CD4-positive, alpha-beta T cell treated with Interleukin-17A for 1 hour (primary cell): ENCODE results near the gene PNPLA5.

Source experiments
- DNase-seq: peaks from one replicate; pipeline ENCODE4 v3.0.0-alpha.2; 2020

Gene PNPLA5

DNA sequence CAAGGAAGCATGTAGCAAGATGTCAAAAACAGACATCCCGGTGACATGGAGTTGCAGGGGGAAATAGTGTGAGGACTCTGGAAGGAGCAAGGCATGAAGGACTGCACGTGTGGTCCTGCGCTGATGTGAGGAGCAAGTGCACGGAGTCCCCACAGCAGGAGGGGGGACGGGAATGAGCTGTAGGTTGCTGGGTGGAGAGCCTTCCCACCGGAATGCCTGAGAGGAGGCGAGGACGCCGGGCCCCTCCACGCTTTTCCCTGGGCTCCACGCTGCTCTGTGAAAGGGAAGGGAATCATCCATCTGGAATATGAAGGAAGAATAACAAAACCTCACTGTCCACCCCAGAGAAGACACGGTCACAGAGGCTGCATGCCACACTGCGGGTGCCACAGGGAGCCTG lies 56.1 kb downstream of the PNPLA5 start:
- DNase-seq = no peak

DNA sequence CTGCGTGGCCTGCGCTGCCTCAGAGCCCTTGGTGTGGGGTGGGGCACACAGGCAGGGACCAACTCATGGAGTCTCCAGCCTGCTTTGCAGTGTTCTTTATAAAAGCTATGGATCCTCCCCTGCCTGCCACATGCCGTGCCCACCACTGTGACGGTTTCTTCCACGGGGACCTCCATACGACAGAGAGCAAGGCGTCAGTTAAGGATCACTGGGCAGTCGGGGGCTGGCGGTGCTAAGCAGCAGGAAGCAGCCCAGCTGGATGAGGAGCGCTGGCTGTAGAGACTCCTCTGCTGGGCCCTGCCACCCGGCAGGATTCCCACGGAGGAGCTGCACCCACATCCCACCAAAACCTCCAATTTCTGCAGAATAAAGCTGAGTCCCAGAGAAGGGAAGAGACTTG lies 56.6 kb downstream of the PNPLA5 start:
- DNase-seq = no peak

DNA sequence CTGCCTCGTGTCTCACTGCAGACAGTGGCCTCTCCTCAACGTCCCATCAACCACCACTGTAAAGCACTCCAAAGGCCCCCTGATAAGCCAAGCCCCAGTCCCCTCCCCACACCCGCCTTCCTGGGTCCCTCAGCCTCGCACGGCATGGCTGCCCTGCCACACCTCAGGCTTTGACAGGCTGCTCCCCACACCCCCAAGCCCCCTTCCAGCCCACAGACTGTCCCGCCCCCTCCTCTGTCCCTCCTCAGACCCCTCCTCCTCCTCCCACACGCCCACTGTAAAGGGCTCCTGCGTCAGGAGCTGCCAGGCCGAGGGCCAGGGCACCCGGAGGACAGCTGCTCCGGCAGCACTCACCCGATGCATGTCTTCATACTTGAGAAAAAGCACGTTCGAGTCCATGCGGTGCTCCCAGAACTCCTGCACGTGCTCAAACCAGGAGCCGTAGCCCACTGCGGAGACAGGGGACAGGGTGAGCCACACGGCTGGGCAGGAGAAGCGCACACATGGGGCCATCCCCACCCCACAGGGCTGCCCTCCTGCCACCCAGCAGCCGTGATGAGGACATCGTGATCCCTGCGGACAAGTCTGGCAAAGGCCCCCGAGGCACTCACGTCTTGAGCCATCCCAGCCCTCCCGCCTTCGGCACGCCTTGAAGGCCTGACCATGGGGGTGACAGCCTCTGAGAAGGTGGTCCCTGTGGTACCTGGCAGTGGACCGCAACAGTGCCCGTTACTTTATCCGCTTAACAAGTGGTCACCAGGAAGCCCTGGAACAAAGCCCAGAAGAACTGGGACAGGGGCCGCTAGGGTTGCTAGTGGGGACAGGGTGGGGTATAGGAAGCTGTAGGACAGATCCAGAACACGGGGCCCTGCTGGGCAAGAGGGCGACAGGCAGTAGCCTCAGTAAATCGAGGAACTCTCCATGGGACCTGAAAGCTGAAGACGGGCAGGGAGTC lies 58.2 kb downstream of the PNPLA5 start:
- DNase-seq = no peak

DNA sequence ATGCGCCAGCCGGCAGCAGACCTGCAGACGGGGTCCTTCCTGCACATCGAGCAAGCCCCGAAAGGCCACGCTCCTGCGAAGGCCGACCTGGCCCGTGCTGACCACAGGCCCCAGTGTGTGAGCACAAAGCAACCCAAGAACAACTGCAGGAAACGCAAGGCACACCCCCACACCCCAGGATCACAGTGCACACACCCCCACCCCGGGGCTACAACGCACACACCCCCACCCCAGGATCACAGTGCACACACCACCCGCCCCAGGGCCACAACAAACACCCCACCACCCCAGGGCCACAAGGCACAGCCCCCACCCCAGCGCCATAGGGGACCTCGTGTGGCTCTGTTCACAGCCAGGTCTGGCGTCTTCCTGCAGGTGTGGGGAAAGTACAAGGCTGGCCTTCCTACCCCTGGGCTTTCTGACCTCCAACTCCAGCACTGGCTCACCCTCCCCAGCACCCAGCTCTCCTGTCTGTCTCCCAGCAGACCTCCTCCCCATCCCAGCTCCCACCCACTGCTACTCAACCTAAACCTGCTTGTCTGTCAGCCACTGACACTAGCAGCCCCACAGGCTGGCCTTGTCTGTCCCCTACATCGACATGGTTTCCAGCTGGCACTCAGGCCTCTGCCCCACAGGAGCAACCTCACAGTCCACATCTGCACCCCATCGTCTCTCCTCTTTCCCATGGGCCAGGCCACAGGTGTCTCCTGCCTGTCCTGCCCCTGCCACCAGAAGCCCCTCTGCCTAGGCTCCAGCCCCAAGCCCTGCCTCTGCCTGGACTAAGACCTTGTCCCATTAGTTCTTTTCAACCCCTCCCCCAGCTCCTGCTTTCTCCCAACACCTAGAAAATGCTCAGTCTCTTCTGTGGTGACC lies 59.2 kb downstream of the PNPLA5 start:
- DNase-seq = no peak

DNA sequence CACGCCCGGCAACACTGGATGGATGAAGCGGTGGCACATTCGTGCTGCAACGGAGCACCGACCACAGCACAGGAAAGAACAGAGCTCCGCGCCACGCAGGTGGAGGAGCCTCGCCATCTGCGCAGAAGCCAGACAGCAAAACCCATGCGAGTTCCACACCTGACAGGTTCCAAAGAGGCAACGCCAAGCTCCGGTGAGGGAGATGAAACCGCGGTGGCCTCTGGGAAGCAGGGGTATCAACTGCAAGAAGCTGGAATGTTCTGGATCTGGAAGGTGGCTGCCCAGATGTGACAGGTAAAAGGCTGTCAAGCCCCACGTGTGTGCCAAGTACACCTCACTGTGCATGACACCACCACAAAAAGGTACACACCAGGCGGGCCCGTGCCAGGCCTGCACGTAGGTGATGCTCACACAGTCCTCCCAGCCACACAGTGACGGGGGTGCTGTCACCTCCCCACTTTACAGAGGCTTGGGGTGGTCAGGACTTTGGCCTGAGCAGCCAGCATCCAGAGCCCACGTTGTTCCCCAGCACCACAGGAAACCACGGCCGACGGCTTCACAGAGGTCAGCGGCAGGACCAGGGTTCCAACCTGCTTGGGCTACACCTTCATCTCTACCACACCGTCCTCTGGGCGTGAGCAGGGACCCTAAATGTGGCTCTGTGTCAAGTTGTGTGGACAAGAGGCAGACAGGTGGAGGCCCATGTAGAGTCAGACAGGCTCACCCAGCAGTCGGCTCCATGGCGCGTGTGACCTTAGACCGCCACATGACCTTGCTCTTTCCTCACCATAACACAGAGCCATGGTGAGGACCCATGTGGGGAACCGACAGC lies 60.0 kb downstream of the PNPLA5 start:
- no peak for DNase-seq

DNA sequence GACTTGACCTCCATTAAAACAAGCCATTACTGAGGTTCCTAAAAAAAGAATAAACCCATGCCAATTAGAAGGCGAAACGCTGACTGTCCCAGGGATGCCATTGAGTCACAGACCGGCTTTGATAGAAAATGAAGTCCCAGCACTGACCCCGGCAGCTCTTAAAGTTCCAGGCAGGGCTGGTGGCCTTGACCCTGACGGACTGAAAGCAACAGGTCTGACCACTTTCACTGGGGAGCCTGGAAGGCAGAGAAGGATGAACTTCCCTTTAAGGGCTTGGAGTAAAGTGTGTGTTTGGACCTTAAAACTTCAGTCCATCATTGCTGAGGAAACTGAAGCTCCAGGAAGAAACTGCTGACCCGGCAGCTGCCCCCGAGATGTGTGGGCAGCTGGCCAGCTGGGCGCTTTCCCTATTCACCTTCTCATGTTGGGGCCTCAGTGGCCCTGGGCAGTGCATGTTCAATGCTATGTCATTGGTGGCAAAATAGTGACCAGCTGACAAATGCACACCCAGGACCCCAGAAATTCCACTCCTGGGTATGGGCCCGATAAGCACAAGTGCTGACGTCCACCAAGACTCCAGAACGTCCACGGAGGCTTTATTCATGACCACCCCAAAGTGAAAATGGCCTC lies 60.8 kb downstream of the PNPLA5 start:
- DNase-seq = no peak

DNA sequence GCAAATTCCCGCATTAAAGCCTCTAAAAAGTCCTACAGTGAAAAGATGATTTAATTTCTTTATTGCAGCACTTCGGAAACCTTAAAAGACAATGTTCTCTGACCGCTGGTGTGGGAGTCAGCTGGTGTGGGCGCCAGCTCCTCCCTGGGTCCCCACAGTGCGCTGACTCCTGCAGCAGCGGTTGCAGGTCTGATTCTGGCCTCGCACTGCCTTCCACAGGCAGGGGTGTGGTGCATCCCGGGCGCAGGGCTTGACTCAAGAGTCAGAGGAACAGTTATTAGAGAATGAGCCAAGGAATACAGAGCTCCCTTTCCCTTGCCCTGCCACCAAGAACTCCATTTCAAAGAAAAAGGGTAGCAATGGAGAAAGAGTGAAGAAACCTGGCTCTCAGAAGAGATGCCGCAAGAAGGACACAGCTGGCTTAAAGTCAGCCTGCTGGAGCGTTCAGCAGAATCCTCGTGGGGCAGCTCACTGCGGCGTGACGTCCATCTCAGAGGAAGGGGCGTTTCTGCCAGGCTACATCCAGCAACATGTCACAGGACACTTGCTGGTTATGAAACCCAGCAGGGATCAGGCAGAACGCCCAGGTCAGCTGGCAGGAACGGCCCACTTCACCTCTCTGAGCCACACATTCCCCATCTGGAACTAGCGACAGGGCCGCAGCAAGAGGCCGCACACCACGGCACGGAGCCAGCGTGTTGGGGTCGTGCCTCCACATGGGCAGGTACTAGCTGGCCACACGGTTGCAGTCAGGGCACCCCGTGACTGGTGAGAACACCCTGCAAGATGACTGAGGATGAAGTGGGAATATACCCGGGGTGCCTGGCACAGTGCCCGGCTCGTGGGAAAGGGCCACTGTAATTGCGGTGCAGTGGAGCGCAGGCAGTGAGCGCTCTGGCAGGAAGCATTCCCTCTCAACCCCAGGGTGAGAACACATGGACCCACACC lies 61.6 kb downstream of the PNPLA5 start:
- no peak for DNase-seq
